OCI-LY1 (cell line): ENCODE measurements around the gene COIL.
"Not testable (repeated sequence)": the region's sequence is repeated elsewhere in the genome, so short reads cannot be mapped to it uniquely, and the experiment has no call there.

ENCODE experiments used
- EZH2 ChIP-seq: fragments of 200-600 bp; sonication (generic), shearing (Covaris generic); IDR thresholded peaks from 2 replicates; pipeline ENCODE4 v1.8.0; 2017; ENCODE audit warnings: borderline replicate concordance, mixed run types, mild to moderate bottlenecking, antibody characterized with exemption, low read length, moderate library complexity, mixed read lengths
- TF ChIP-seq, protein P1 (sequence below): fragments of 200-600 bp; sonication (generic), shearing (Covaris generic); IDR thresholded peaks from 2 replicates; pipeline ENCODE4 v1.5.1; 2017; ENCODE audit warnings: mild to moderate bottlenecking, antibody characterized with exemption, low read length, moderate library complexity, mixed read lengths

DNA sequence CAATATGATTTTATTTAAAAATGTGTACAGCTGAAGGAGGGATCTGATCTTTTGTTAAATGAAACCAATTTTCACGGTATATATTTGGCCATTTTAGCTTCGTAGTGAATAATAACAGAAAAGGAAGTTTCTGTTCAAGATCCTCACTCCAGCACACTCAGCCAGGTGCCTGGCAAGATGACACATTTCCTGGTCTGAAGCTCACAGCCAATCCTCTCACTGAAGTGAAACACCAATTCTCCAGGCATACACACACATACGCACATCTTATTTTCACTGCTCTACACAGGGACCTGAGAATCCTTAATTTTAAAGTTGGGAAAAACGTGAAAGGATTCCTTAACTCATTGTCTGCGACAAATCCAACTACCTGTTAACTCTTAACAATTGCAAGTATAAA is 22.6 kb downstream of the COIL start:
- TF ChIP-seq, protein P1, sequence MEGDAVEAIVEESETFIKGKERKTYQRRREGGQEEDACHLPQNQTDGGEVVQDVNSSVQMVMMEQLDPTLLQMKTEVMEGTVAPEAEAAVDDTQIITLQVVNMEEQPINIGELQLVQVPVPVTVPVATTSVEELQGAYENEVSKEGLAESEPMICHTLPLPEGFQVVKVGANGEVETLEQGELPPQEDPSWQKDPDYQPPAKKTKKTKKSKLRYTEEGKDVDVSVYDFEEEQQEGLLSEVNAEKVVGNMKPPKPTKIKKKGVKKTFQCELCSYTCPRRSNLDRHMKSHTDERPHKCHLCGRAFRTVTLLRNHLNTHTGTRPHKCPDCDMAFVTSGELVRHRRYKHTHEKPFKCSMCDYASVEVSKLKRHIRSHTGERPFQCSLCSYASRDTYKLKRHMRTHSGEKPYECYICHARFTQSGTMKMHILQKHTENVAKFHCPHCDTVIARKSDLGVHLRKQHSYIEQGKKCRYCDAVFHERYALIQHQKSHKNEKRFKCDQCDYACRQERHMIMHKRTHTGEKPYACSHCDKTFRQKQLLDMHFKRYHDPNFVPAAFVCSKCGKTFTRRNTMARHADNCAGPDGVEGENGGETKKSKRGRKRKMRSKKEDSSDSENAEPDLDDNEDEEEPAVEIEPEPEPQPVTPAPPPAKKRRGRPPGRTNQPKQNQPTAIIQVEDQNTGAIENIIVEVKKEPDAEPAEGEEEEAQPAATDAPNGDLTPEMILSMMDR = not testable (repeated sequence)
- TF ChIP-seq EZH2 = not testable (repeated sequence)
